Liver (tissue), 2 donors: ENCODE measurements around the gene CC2D2A.

Source experiments
- TAF1 ChIP-seq: conservative IDR thresholded peaks from 2 replicates; pipeline ENCODE4 v1.6.1; 2016; ENCODE audit warnings: antibody characterized with exemption, mild to moderate bottlenecking
- YY1 ChIP-seq: IDR thresholded peaks from 2 replicates; pipeline ENCODE4 v1.6.1; 2016; ENCODE audit warnings: antibody characterized with exemption, mild to moderate bottlenecking
- TF ChIP-seq, protein P1 (sequence below): IDR thresholded peaks from 2 replicates; pipeline ENCODE4 v1.6.1; 2016; ENCODE audit warnings: antibody characterized with exemption
- TF ChIP-seq, protein P2 (sequence below): IDR thresholded peaks from 2 replicates; pipeline ENCODE4 v1.6.1; 2016; ENCODE audit warnings: antibody characterized with exemption, mild to moderate bottlenecking
- donor health status: healthy.

GRCh38 chr4:15451866-15452765 is 17.6 kb upstream of the CC2D2A start:
- TF ChIP-seq, protein P1, sequence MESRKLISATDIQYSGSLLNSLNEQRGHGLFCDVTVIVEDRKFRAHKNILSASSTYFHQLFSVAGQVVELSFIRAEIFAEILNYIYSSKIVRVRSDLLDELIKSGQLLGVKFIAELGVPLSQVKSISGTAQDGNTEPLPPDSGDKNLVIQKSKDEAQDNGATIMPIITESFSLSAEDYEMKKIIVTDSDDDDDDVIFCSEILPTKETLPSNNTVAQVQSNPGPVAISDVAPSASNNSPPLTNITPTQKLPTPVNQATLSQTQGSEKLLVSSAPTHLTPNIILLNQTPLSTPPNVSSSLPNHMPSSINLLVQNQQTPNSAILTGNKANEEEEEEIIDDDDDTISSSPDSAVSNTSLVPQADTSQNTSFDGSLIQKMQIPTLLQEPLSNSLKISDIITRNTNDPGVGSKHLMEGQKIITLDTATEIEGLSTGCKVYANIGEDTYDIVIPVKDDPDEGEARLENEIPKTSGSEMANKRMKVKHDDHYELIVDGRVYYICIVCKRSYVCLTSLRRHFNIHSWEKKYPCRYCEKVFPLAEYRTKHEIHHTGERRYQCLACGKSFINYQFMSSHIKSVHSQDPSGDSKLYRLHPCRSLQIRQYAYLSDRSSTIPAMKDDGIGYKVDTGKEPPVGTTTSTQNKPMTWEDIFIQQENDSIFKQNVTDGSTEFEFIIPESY, result no peak
- no peak for TF ChIP-seq YY1
- no peak for TF ChIP-seq TAF1
- TF ChIP-seq, protein P2, sequence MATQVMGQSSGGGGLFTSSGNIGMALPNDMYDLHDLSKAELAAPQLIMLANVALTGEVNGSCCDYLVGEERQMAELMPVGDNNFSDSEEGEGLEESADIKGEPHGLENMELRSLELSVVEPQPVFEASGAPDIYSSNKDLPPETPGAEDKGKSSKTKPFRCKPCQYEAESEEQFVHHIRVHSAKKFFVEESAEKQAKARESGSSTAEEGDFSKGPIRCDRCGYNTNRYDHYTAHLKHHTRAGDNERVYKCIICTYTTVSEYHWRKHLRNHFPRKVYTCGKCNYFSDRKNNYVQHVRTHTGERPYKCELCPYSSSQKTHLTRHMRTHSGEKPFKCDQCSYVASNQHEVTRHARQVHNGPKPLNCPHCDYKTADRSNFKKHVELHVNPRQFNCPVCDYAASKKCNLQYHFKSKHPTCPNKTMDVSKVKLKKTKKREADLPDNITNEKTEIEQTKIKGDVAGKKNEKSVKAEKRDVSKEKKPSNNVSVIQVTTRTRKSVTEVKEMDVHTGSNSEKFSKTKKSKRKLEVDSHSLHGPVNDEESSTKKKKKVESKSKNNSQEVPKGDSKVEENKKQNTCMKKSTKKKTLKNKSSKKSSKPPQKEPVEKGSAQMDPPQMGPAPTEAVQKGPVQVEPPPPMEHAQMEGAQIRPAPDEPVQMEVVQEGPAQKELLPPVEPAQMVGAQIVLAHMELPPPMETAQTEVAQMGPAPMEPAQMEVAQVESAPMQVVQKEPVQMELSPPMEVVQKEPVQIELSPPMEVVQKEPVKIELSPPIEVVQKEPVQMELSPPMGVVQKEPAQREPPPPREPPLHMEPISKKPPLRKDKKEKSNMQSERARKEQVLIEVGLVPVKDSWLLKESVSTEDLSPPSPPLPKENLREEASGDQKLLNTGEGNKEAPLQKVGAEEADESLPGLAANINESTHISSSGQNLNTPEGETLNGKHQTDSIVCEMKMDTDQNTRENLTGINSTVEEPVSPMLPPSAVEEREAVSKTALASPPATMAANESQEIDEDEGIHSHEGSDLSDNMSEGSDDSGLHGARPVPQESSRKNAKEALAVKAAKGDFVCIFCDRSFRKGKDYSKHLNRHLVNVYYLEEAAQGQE, result no peak
